Prostate gland (tissue), 2 donors: ENCODE data around the gene ZSCAN9. TPM values are rescaled to one million over a fixed set of nuclear protein-coding genes. Genes with fewer than 3 reads are reported as not detected.

Experiments used
- DNase-seq: peaks from one replicate; pipeline ENCODE4 v3.0.0-alpha.2; 2019; ENCODE audit warnings: low spot score
- H3K27ac ChIP-seq, 2 donors: fragments of 200-600 bp; sonication (generic); 2 replicates each; pipeline ENCODE4 v1.5.1; 2017 to 2019
- H3K27me3 ChIP-seq: fragments of 200-600 bp; sonication (generic); replicated peaks from 2 replicates; pipeline ENCODE4 v1.5.1; 2019; ENCODE audit not compliant: insufficient read depth
- H3K36me3 ChIP-seq, 2 donors: fragments of 200-600 bp; sonication (generic); 1 replicate in 1 of 2; 2 replicates in 1 of 2; pipeline versions ENCODE4 v1.5.1 to v1.8.1; 2017 to 2019
- H3K4me1 ChIP-seq: fragments of 200-600 bp; sonication (generic); replicated peaks from 2 replicates; pipeline ENCODE4 v1.5.1; 2019
- H3K4me3 ChIP-seq, 2 donors: fragments of 200-600 bp; sonication (generic); 2 replicates each; pipeline ENCODE4 v1.5.1; 2017 to 2019
- H3K9me3 ChIP-seq: fragments of 200-600 bp; sonication (generic); 2 replicates; pipeline ENCODE4 v1.5.1; 2017
- POLR2A ChIP-seq: fragments of 450-650 bp; IDR thresholded peaks from one replicate; pipeline ENCODE4 v1.6.1; 2016; ENCODE audit warnings: antibody characterized with exemption, mild to moderate bottlenecking
- POLR2AphosphoS5 ChIP-seq: sonication (generic); formaldehyde crosslinking; IDR thresholded peaks from one replicate; pipeline ENCODE4 v1.6.1; 2017; ENCODE audit warnings: antibody characterized with exemption
- WGBS: methylation state at CpG from one replicate; pipeline ENCODE4 v1.1.5; 2018; 5-methylcytosine and 5-hydroxymethylcytosine counted together
- intact Hi-C: fragments of 100-400 bp; cut with DNase I; formaldehyde crosslinking; loops from one replicate; pipeline ENCODE4 v1.14.2; 2022
- total RNA-seq, 2 donors: library from RNA; depleted of rRNA; stranded (reverse); fragments of >200 nt; gene quantifications; one replicate each; pipeline ENCODE4 v1.1.0, GENCODE V29; 2016
- TF ChIP-seq, protein P1 (sequence below), 4 experiments: fragments of 200-600 bp in 2 of 4; fragments of 450-650 bp in 2 of 4; sonication (generic) in 2 of 4; IDR thresholded peaks; 1 replicate in 3 of 4; 2 replicates in 1 of 4; pipeline ENCODE4 v1.5.1; 2016 to 2019; ENCODE audit warnings: antibody characterized with exemption in 4 of 4, mild to moderate bottlenecking in 2 of 4, moderate library complexity in 2 of 4

ZSCAN9 gene
- total RNA-seq, 2 donors from 2014 or later: 16.7 to 17.3 TPM

DNA sequence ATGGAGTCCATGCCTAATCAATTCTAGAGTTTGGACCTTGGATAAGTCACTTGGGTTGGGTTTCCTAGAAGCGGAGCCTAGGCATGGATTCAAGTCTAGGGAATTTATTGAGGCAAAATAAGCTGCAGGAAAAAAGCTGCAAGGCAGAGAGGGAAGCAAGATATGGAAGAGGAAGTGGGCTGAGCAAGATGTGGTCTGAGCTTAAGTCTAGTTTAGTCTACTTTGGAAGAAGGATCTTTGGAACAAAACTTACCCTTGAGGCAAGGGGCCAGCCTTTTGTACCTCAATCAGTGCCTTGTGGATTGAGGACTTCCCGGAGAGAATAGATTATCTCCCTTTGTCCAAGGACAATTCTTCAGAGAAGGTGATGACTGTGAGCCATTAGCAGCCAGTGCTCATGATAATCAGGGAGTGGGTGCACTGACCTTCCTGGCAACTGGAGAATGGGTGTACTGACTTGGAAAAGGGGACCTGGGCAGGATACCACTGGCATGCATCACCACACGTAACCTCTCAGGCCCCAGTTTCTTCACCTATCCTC lies 10.9 kb downstream of the ZSCAN9 start:
- no peak for TF ChIP-seq POLR2A
- TF ChIP-seq, protein P1, sequence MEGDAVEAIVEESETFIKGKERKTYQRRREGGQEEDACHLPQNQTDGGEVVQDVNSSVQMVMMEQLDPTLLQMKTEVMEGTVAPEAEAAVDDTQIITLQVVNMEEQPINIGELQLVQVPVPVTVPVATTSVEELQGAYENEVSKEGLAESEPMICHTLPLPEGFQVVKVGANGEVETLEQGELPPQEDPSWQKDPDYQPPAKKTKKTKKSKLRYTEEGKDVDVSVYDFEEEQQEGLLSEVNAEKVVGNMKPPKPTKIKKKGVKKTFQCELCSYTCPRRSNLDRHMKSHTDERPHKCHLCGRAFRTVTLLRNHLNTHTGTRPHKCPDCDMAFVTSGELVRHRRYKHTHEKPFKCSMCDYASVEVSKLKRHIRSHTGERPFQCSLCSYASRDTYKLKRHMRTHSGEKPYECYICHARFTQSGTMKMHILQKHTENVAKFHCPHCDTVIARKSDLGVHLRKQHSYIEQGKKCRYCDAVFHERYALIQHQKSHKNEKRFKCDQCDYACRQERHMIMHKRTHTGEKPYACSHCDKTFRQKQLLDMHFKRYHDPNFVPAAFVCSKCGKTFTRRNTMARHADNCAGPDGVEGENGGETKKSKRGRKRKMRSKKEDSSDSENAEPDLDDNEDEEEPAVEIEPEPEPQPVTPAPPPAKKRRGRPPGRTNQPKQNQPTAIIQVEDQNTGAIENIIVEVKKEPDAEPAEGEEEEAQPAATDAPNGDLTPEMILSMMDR (IDR thresholded peaks at IDR 0.05): no peak
- H3K4me1 ChIP-seq: no peaks in the 10 kb centered on the region
- no peak overlapping the region for H3K4me3 ChIP-seq
- no peak for DNase-seq
- H3K27ac ChIP-seq: no peak overlapping the region
- 87% methylated on average over 3 of the region's 3 CpGs for WGBS
- H3K36me3 ChIP-seq: no peaks in the 10 kb centered on the region
- H3K9me3 ChIP-seq: no peaks in the 10 kb centered on the region
- intact Hi-C loops: no loop called here
- no peaks in the 10 kb centered on the region for H3K27me3 ChIP-seq

DNA sequence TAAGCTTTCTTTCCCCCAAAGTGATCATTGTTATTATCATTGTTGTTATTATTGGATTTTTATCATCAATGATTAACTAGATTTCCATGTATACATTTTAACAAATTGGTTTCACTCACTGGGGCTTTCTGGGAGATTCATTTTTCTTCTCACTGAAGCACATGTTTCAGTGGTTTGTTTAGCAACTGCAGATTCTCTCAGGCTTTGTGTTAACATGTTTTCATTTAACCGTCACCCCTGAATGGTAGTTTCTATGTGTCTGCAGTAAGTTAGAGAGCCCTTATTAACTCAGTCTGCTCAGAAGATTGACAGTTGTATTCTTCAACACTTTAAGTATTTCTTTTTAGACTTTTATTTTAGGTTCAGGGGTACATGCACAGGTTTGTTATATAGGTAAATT lies 14.6 kb downstream of the ZSCAN9 start:
- no peaks in the 10 kb centered on the region for H3K27me3 ChIP-seq
- H3K4me1 ChIP-seq: no peaks in the 10 kb centered on the region
- TF ChIP-seq, protein P1 (IDR thresholded peaks at IDR 0.05): no peak
- TF ChIP-seq POLR2AphosphoS5 (no peak), POLR2A (no peak)
- no peak for DNase-seq
- 73% methylated on average over 1 of the region's 1 CpG for WGBS
- H3K9me3 ChIP-seq: no peaks in the 10 kb centered on the region
- no peak overlapping the region for H3K27ac ChIP-seq
- H3K36me3 ChIP-seq: no peaks in the 10 kb centered on the region
- intact Hi-C loops: no loop called here
- H3K4me3 ChIP-seq: no peak overlapping the region

DNA sequence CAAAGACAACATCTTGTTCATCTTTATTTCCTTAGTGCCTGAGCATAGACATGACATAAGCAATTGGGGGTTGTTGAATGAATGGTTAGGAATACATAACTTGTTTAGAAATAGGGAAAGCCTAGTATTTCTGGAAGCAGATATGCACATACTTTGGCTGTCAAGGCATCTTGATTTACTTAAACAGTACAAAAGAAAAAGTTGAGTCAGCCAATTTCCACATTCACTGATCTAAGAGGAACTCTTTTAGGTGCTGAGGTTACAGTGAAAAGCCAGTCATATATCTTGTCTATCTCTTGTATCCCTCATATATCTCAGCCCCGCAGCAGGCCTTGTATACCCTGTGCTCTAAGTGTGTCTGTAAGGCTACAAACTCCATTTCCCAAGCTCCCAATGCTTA lies 15.4 kb downstream of the ZSCAN9 start:
- Histone ChIP-seq H3K4me3 (no peak overlapping the region), H3K9me3 (no peaks in the 10 kb centered on the region), H3K4me1 (no peaks in the 10 kb centered on the region), H3K36me3 (peaks cover 0 to 2% of the 10 kb centered on the region in 2 donors), H3K27me3 (no peaks in the 10 kb centered on the region), H3K27ac (no peak overlapping the region)
- no peak for DNase-seq
- TF ChIP-seq POLR2A (no peak), POLR2AphosphoS5 (no peak)
- TF ChIP-seq, protein P1 (IDR thresholded peaks at IDR 0.05): no peak
- WGBS: 93% methylated on average over 1 of the region's 1 CpG
- intact Hi-C loops: no loop called here

DNA sequence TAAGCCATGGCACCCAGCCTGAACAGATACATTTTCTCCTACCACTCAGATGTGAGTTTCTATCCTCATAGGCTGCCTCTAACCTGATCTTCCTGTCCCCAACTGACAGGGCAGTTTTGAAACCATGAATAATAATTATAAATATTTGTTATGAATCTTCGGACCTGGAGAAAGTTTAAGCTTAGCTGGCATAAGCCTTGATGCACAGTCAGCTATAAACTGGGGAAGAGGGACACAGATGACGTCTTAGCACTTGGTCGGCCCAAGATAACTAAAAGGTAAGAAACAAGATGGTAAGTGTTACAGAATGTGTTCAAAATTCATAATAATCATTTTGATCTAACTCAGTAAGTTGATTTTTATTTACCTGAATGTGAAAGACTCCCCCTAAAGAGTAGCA lies 18.9 kb downstream of the ZSCAN9 start:
- WGBS: 88% methylated on average over 3 of the region's 3 CpGs
- intact Hi-C loops: no loop called here
- Histone ChIP-seq H3K27ac (no peak overlapping the region), H3K27me3 (no peaks in the 10 kb centered on the region), H3K9me3 (no peaks in the 10 kb centered on the region), H3K4me3 (no peak overlapping the region), H3K36me3 (peaks cover 0 to 6% of the 10 kb centered on the region in 2 donors), H3K4me1 (no peaks in the 10 kb centered on the region)
- TF ChIP-seq, protein P1 (IDR thresholded peaks at IDR 0.05): no peak
- TF ChIP-seq POLR2AphosphoS5: no peak
- TF ChIP-seq POLR2A: no peak
- no peak for DNase-seq

DNA sequence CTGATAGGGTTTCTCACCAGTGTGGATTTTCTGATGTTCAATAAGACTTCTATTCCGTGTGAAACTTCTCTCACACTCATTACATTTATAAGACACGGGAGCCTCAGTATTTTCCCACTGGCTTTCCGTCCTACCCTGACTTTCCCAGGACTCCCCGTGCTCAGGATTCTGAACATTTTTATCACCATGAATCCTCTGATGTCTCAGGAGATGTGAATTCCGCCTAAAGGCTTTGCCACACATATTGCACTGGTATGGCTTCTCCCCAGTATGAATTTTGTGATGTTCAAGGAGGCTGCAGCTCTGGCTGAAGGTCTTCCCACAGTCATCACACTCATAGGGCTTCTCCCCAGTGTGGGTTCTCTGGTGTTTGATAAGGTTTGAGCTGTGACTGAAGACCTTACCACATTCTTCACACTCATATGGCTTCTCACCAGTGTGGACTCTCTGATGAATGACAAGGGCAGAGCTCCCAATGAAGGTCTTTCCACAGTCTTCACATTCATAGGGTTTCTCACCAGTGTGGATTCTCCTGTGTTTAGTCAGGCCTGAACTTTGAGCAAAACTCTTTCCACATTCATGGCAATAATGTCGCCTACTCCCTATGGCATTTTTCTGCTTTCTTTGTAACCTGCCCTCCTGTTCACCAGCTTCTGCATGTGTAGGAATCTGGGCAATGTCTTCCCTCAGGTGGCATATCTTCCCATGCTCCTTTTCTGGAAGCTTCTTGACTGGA lies 20.3 kb downstream of the ZSCAN9 start:
- Histone ChIP-seq H3K27me3 (no peaks in the 10 kb centered on the region), H3K27ac (no peak overlapping the region), H3K4me3 (no peak overlapping the region), H3K36me3 (peaks cover 0 to 6% of the 10 kb centered on the region in 2 donors), H3K4me1 (no peaks in the 10 kb centered on the region), H3K9me3 (no peaks in the 10 kb centered on the region)
- intact Hi-C loops: no loop called here
- TF ChIP-seq, protein P1 (IDR thresholded peaks at IDR 0.05): no peak
- TF ChIP-seq POLR2A (no peak), POLR2AphosphoS5 (no peak)
- WGBS: 86% methylated on average over 6 of the region's 6 CpGs
- no peak for DNase-seq
